Kidney (tissue), 14 donors: ENCODE measurements around the gene PLXDC1. TPM values are rescaled to one million over a fixed set of nuclear protein-coding genes. Genes with fewer than 3 reads are reported as not detected.
"Not testable (repeated sequence)": the region's sequence is repeated elsewhere in the genome, so short reads cannot be mapped to it uniquely, and the experiment has no call there.

Source experiments
- DNase-seq, 5 donors: peaks; one replicate each; pipeline ENCODE4 v3.0.0-alpha.2; 2013 to 2020
- FAIRE-seq: peaks from 2 replicates; lab custom pipeline; 2012; peaks lifted over from hg19 to GRCh38; lab: Jason Lieb, UNC
- H3K27ac ChIP-seq, 2 donors: one replicate each; pipeline ENCODE4 v1.7.0; 2013; ENCODE audit warnings: low read depth in 2 of 2, low read length in 2 of 2, inconsistent platforms in 1 of 2
- H3K27me3 ChIP-seq: one replicate; pipeline ENCODE4 v1.7.1; 2013; ENCODE audit warnings: low read length, inconsistent platforms; ENCODE audit not compliant: control insufficient read depth, insufficient read depth
- H3K36me3 ChIP-seq, 3 donors: one replicate each; pipeline versions ENCODE4 v1.7.0 to v1.7.1; 2013; ENCODE audit warnings: low read length in 3 of 3, control low read depth in 1 of 3, inconsistent platforms in 1 of 3; ENCODE audit not compliant: insufficient read depth in 3 of 3, control insufficient read depth in 2 of 3
- H3K4me1 ChIP-seq, 3 donors: one replicate each; pipeline versions ENCODE4 v1.7.0 to v1.7.1; 2013; ENCODE audit warnings: low read length in 3 of 3, inconsistent platforms in 1 of 3, low read depth in 1 of 3; ENCODE audit not compliant: control insufficient read depth in 2 of 3, insufficient read depth in 2 of 3
- H3K4me3 ChIP-seq, 3 donors: one replicate each; pipeline versions ENCODE4 v1.7.0 to v1.8.1; 2013; ENCODE audit warnings: low read length in 3 of 3, control low read depth in 1 of 3, inconsistent platforms in 1 of 3
- H3K9ac ChIP-seq, 3 donors: one replicate each; pipeline versions ENCODE4 v1.7.0 to v1.7.1; 2013; ENCODE audit warnings: low read length in 3 of 3, control low read depth in 1 of 3, inconsistent platforms in 1 of 3
- H3K9me3 ChIP-seq, 3 donors: one replicate each; pipeline versions ENCODE4 v1.7.0 to v1.7.1; 2013; ENCODE audit warnings: low read length in 3 of 3, control low read depth in 1 of 3, inconsistent platforms in 1 of 3; ENCODE audit not compliant: control insufficient read depth in 2 of 3, insufficient read depth in 1 of 3
- CTCF ChIP-seq: IDR thresholded peaks from 3 replicates; pipeline ENCODE4 v1.5.1; 2012; ENCODE audit warnings: mild to moderate bottlenecking, moderate library complexity, borderline replicate concordance; ENCODE audit not compliant: insufficient read depth; ENCODE audit errors: extremely low read depth
- intact Hi-C: fragments of 100-400 bp; cut with DNase I; formaldehyde crosslinking; loops from one replicate; pipeline ENCODE4 v1.11.1; 2022
- polyA plus RNA-seq: library from polyadenylated mRNA; stranded (reverse); fragments of 350-450 nt; fragmentation: Illumina TruSeq; extraction: RNeasy Lipid Tissue Mini Kit (QIAGEN cat#74804); gene quantifications from one replicate; pipeline ENCODE4 v1.2.3, GENCODE V29; 2014; ENCODE audit warnings: low read depth, low replicate concordance; ENCODE audit not compliant: insufficient read depth
- total RNA-seq: library from RNA; stranded (reverse); fragmentation: NEBNext Ultra II Directional; extraction: Animal tissue kit (Norgen Biotek cat#: 25700); gene quantifications from one replicate; pipeline ENCODE4 v1.2.1, GENCODE V29; 2021
- donor health status: control.
- donor health status: control.
- donor health status: control.
- donor health status: control.
- donor health status: control.
- donor health status: DM: yes; HTN: yes; CAD: no.
- donor health status: Normal renal cell carcinoma (clear cell type).

Gene PLXDC1
- total and polyA plus RNA-seq, 2 donors from 2014 or later: 4.5 to 11.1 TPM

- Histone ChIP-seq H3K4me3 (no peak overlapping the region), H3K27me3 (no peaks in the 10 kb centered on the region), H3K4me1 (no peaks in the 10 kb centered on the region), H3K9me3 (no peaks in the 10 kb centered on the region), H3K27ac (no peak overlapping the region), H3K9ac (no peak overlapping the region), H3K36me3 (no peaks in the 10 kb centered on the region)
- no peak for TF ChIP-seq CTCF
- intact Hi-C loops: no loop called here
- FAIRE-seq: no peak
- no peak for DNase-seq
Observed at GRCh38 chr17:39132192-39132610, 19.2 kb downstream of the PLXDC1 start.

GRCh38 chr17:39131616-39132015 is 19.8 kb downstream of the PLXDC1 start:
- H3K27me3 ChIP-seq: no peaks in the 10 kb centered on the region
- no peaks in the 10 kb centered on the region for H3K9me3 ChIP-seq
- H3K4me3 ChIP-seq: no peak overlapping the region
- H3K9ac ChIP-seq: no peak overlapping the region
- intact Hi-C loops: no loop called here
- DNase-seq (no peak), FAIRE-seq (no peak)
- no peak for TF ChIP-seq CTCF
- H3K36me3 ChIP-seq: no peaks in the 10 kb centered on the region
- no peaks in the 10 kb centered on the region for H3K4me1 ChIP-seq
- no peak overlapping the region for H3K27ac ChIP-seq

GRCh38 chr17:39130205-39130604 is 21.2 kb downstream of the PLXDC1 start:
- no peak overlapping the region for H3K9ac ChIP-seq
- no peaks in the 10 kb centered on the region for H3K36me3 ChIP-seq
- H3K4me1 ChIP-seq: no peaks in the 10 kb centered on the region
- no peaks in the 10 kb centered on the region for H3K9me3 ChIP-seq
- FAIRE-seq (no peak), DNase-seq (no peak)
- H3K27me3 ChIP-seq: no peaks in the 10 kb centered on the region
- no peak overlapping the region for H3K4me3 ChIP-seq
- intact Hi-C loops: no loop called here
- H3K27ac ChIP-seq: no peak overlapping the region
- no peak for TF ChIP-seq CTCF

GRCh38 chr17:39129544-39129943 is 21.9 kb downstream of the PLXDC1 start:
- H3K9ac ChIP-seq, intact Hi-C loops, H3K36me3 ChIP-seq, H3K27ac ChIP-seq, FAIRE-seq, H3K27me3 ChIP-seq, H3K4me3 ChIP-seq, H3K9me3 ChIP-seq, H3K4me1 ChIP-seq, DNase-seq: not testable (repeated sequence)
